HepG2 (cell line): ENCODE results near the gene RAB1B. TPM values are rescaled to one million over a fixed set of nuclear protein-coding genes. Genes with fewer than 3 reads are reported as not detected.

Experiments used
- ATAC-seq: fragments of 200-7000 bp; cut with Tn5 transposase; 3 replicates; pipeline ENCODE4 v1.9.1; 2020; ENCODE audit warnings: mild to moderate bottlenecking, moderate library complexity
- BruUV-seq: library from RNA; stranded (reverse); fragments of 400-500 nt; replicated peaks from 2 replicates; lab custom pipeline; 2021; lab: Mats Ljungman, UMichigan
- CTCF ChIA-PET: fragments of 300-600 bp; formaldehyde crosslinking; extraction: SDS; loops from one replicate; lab custom pipeline; 2021; ENCODE audit warnings: low total read pairs, inconsistent platforms, low intra/inter-chr PET ratio; lab: Yijun Ruan, JAX
- POLR2A ChIA-PET: fragments of 350-600 bp; sonication (Branson Sonifier 250); formaldehyde crosslinking; loops from one replicate; lab custom pipeline; 2020; ENCODE audit warnings: antibody characterized with exemption, inconsistent platforms; lab: Yijun Ruan, JAX
- DNase-seq: peaks from one replicate; pipeline ENCODE4 v3.0.0-alpha.2; 2015; ENCODE audit warnings: low spot score
- FAIRE-seq: peaks from 3 replicates; lab custom pipeline; 2011; peaks lifted over from hg19 to GRCh38; lab: Jason Lieb, UNC
- H2AFZ ChIP-seq: one replicate; pipeline ENCODE4 v1.6.1; 2011; ENCODE audit warnings: low read length, inconsistent platforms
- H3K27ac ChIP-seq: fragments of 300-600 bp; 3 replicates; pipeline ENCODE4 v1.8.0; 2011; ENCODE audit warnings: mixed run types, mild to moderate bottlenecking, mixed read lengths, low read length, inconsistent platforms; ENCODE audit not compliant: insufficient read depth; ENCODE audit errors: extremely low read length
- H3K27me3 ChIP-seq, 2 experiments: fragments of 200-600 bp in 1 of 2; 2 replicates in 1 of 2; 3 replicates in 1 of 2; pipeline versions ENCODE4 v1.6.0 to v1.8.0; 2011; ENCODE audit warnings: low read length in 2 of 2, mild to moderate bottlenecking in 2 of 2, moderate library complexity in 2 of 2, inconsistent platforms in 1 of 2; ENCODE audit not compliant: insufficient read depth in 2 of 2, control insufficient read depth in 1 of 2
- H3K36me3 ChIP-seq, 2 experiments: fragments of 200-600 bp in 1 of 2; replicated peaks in 1 of 2; 2 replicates in 1 of 2; 3 replicates in 1 of 2; pipeline versions ENCODE4 v1.5.1 to v1.8.0; 2011; ENCODE audit warnings: low read length in 2 of 2, inconsistent platforms in 1 of 2; ENCODE audit not compliant: insufficient read depth in 2 of 2, control insufficient read depth in 1 of 2
- H3K4me1 ChIP-seq: 2 replicates; pipeline ENCODE4 v1.5.1; 2012; ENCODE audit warnings: low read length, inconsistent platforms; ENCODE audit not compliant: insufficient read depth
- H3K4me2 ChIP-seq: 2 replicates; pipeline ENCODE4 v1.6.0; 2011; ENCODE audit warnings: low read depth, low read length, inconsistent platforms
- H3K4me3 ChIP-seq, 3 experiments: fragments of 200-600 bp in 1 of 3; sonication (generic), shearing (Covaris generic) in 1 of 3; replicated peaks in 1 of 3; 2 replicates each; pipeline ENCODE4 v1.5.1; 2011 to 2016; ENCODE audit warnings: low read length in 3 of 3, inconsistent platforms in 2 of 3, low read depth in 2 of 3, mild to moderate bottlenecking in 2 of 3, control low read depth in 1 of 3, mixed read lengths in 1 of 3; ENCODE audit not compliant: insufficient read depth in 1 of 3
- H3K79me2 ChIP-seq: one replicate; pipeline ENCODE4 v1.6.1; 2011; ENCODE audit warnings: low read length, inconsistent platforms; ENCODE audit not compliant: insufficient read depth
- H3K9ac ChIP-seq: 2 replicates; pipeline ENCODE4 v1.6.0; 2011; ENCODE audit warnings: mild to moderate bottlenecking, low read depth, low read length, inconsistent platforms; ENCODE audit not compliant: insufficient read depth
- H3K9me3 ChIP-seq: 2 replicates; pipeline ENCODE4 v1.5.1; 2012; ENCODE audit warnings: mild to moderate bottlenecking, low read length
- H4K20me1 ChIP-seq: 2 replicates; pipeline ENCODE4 v1.6.0; 2011; ENCODE audit warnings: inconsistent platforms, mild to moderate bottlenecking, low read length, moderate library complexity; ENCODE audit not compliant: insufficient read depth
- BCL3 ChIP-seq: sonication (generic); formaldehyde crosslinking; IDR thresholded peaks from 2 replicates; pipeline ENCODE4 v1.5.1; 2020; ENCODE audit warnings: mild to moderate bottlenecking, missing genetic modification reagents, moderate library complexity
- FLYWCH1 ChIP-seq: sonication (generic); formaldehyde crosslinking; IDR thresholded peaks from 2 replicates; pipeline ENCODE4 v1.8.1; 2023; ENCODE audit warnings: mild to moderate bottlenecking, missing genetic modification reagents
- KLF12 ChIP-seq: sonication (generic); formaldehyde crosslinking; IDR thresholded peaks from 2 replicates; pipeline ENCODE4 v1.4.0; 2020; ENCODE audit warnings: missing genetic modification reagents, borderline replicate concordance
- KLF13 ChIP-seq: sonication (generic); formaldehyde crosslinking; IDR thresholded peaks from 2 replicates; pipeline ENCODE4 v1.4.0; 2020; ENCODE audit warnings: mild to moderate bottlenecking, missing genetic modification reagents
- MAFK ChIP-seq, 2 experiments: IDR thresholded peaks in 1 of 2; conservative IDR thresholded peaks in 1 of 2; 2 replicates each; pipeline ENCODE4 v1.6.1; 2011; ENCODE audit warnings: improper control_type of control experiment in 2 of 2, low read length in 2 of 2
- NR2C2 ChIP-seq: sonication (generic); formaldehyde crosslinking; IDR thresholded peaks from 2 replicates; pipeline ENCODE4 v1.4.0; 2020; ENCODE audit warnings: missing genetic modification reagents, mild to moderate bottlenecking, moderate library complexity, borderline replicate concordance
- NR2F2 ChIP-seq: IDR thresholded peaks from 2 replicates; pipeline ENCODE4 v1.6.1; 2012; ENCODE audit warnings: low read depth, inconsistent platforms, borderline replicate concordance
- PBX3 ChIP-seq: sonication (generic); formaldehyde crosslinking; IDR thresholded peaks from 2 replicates; pipeline ENCODE4 v1.8.1; 2023; ENCODE audit warnings: missing genetic modification reagents, inconsistent platforms, borderline replicate concordance
- RFX3 ChIP-seq: IDR thresholded peaks from 2 replicates; pipeline ENCODE4 v1.6.1; 2016; ENCODE audit warnings: missing biosample characterization, missing genetic modification reagents
- SRSF1 ChIP-seq: fragments of 200-400 bp; formaldehyde crosslinking; optimal IDR thresholded peaks from 2 replicates; pipeline ENCODE3; 2017; ENCODE audit warnings: mild to moderate bottlenecking, low read depth, low read length, moderate library complexity
- ZIK1 ChIP-seq: sonication (generic); formaldehyde crosslinking; IDR thresholded peaks from 2 replicates; pipeline ENCODE4 v1.5.0; 2020; ENCODE audit warnings: mild to moderate bottlenecking, low read depth, missing genetic modification reagents, borderline replicate concordance
- ZNF121 ChIP-seq: sonication (generic); formaldehyde crosslinking; IDR thresholded peaks from 2 replicates; pipeline ENCODE4 v1.5.0; 2020; ENCODE audit warnings: mild to moderate bottlenecking, missing genetic modification reagents
- ZNF296 ChIP-seq: sonication (generic); formaldehyde crosslinking; conservative IDR thresholded peaks from 2 replicates; pipeline ENCODE4 v1.5.0; 2020; ENCODE audit warnings: mild to moderate bottlenecking, missing genetic modification reagents
- ZNF33B ChIP-seq: sonication (generic); formaldehyde crosslinking; IDR thresholded peaks from 2 replicates; pipeline ENCODE4 v1.5.1; 2020; ENCODE audit warnings: mild to moderate bottlenecking, missing genetic modification reagents
- ZNF460 ChIP-seq: sonication (generic); formaldehyde crosslinking; IDR thresholded peaks from 2 replicates; pipeline ENCODE4 v1.5.1; 2020; ENCODE audit warnings: missing genetic modification reagents, mild to moderate bottlenecking, borderline replicate concordance
- ZNF652 ChIP-seq: IDR thresholded peaks from 2 replicates; pipeline ENCODE4 v1.6.1; 2016; ENCODE audit warnings: low read depth, borderline replicate concordance
- ZNF720 ChIP-seq: sonication (generic); formaldehyde crosslinking; IDR thresholded peaks from 2 replicates; pipeline ENCODE4 v1.4.0; 2020; ENCODE audit warnings: missing genetic modification reagents
- ZNF737 ChIP-seq: sonication (generic); formaldehyde crosslinking; IDR thresholded peaks from 2 replicates; pipeline ENCODE4 v1.5.0; 2020; ENCODE audit warnings: missing genetic modification reagents, mild to moderate bottlenecking, borderline replicate concordance
- ZNF773 ChIP-seq: sonication (generic); formaldehyde crosslinking; IDR thresholded peaks from 2 replicates; pipeline ENCODE4 v1.4.0; 2020; ENCODE audit warnings: missing genetic modification reagents, borderline replicate concordance
- ZSCAN21 ChIP-seq: sonication (generic); formaldehyde crosslinking; IDR thresholded peaks from 2 replicates; pipeline ENCODE4 v1.8.0; 2022; ENCODE audit warnings: mild to moderate bottlenecking, missing genetic modification reagents, moderate library complexity, borderline replicate concordance
- WGBS: methylation state at CpG from one replicate; pipeline ENCODE4 v1.1.6; 2017; ENCODE audit warnings: low lambda C conversion rate; 5-methylcytosine and 5-hydroxymethylcytosine counted together
- in situ Hi-C: cut with HindIII; loops from 2 replicates; pipeline ENCODE4 v1.10.0; 2017; ENCODE audit warnings: low pct_unique_long_range_greater_than_20kb; ENCODE audit not compliant: extremely low pct_ligation_motif_present
- intact Hi-C: fragments of 100-400 bp; cut with micrococcal nuclease; formaldehyde crosslinking; loops from one replicate; pipeline ENCODE4 v1.10.0; 2022; ENCODE audit not compliant: unreplicated experiment
- polyA plus RNA-seq, 8 experiments: library from polyadenylated mRNA; depleted of rRNA in 3 of 8; stranded (reverse) in 7 of 8; unstranded in 1 of 8; fragments of >200 nt; fragmentation: Illumina TruSeq in 4 of 8; extraction: Trizol in 4 of 8; gene quantifications; 2 replicates each; pipeline versions ENCODE4 v1.2.1 to v1.2.3, GENCODE V29; 2011 to 2016; ENCODE audit warnings: low read depth in 4 of 8, missing spikeins in 1 of 8, mixed read lengths in 1 of 8; ENCODE audit not compliant: insufficient read depth in 1 of 8
- total RNA-seq, 5 experiments: library from RNA; depleted of rRNA; stranded (reverse); fragments of >200 nt; fragmentation: Illumina TruSeq; extraction: Trizol; gene quantifications; 2 replicates each; pipeline ENCODE4 v1.2.3, GENCODE V29; 2016; ENCODE audit warnings: low read depth in 1 of 5
- TF ChIP-seq, protein P1 (sequence below): sonication (generic); formaldehyde crosslinking; IDR thresholded peaks from 2 replicates; pipeline ENCODE4 v1.8.0; 2022; ENCODE audit warnings: mild to moderate bottlenecking, missing genetic modification reagents, moderate library complexity

RAB1B gene
- total and polyA plus RNA-seq, 2 of the 13 experiments (the other 11 are each of a cell fraction or from before 2014, with no cell fraction given) = 77.9 to 87.9 TPM

GRCh38 chr11:66311470-66311964, 43.1 kb downstream of the RAB1B start:
- DNase-seq = no peak
- peak overlapping the region; percentile 72 for H3K9ac ChIP-seq
- in situ Hi-C loops = no loop called here
- TF ChIP-seq SRSF1 (no peak), ZIK1 (CRISPR knock-in tag) (no peak), ZNF652 (CRISPR knock-in tag) (no peak), ZNF121 (CRISPR knock-in tag) (no peak), FLYWCH1 (CRISPR knock-in tag) (no peak), NR2F2 (0 out of 2 replicates have a peak, but pooled peaks have one; percentile 18), ZNF773 (CRISPR knock-in tag) (no peak), PBX3 (CRISPR knock-in tag) (no peak), KLF13 (CRISPR knock-in tag) (0 out of 2 replicates have a peak, but pooled peaks have one; percentile 12), ZNF460 (CRISPR knock-in tag) (no peak), BCL3 (no peak), RFX3 (no peak), NR2C2 (CRISPR knock-in tag) (no peak), ZNF720 (no peak), ZNF33B (CRISPR knock-in tag) (no peak), ZNF737 (CRISPR knock-in tag) (0 out of 2 replicates have a peak, but pooled peaks have one; percentile 49), KLF12 (CRISPR knock-in tag) (no peak), MAFK (conservative IDR thresholded peaks at IDR 0.05 in 1 of 2, IDR thresholded peaks at IDR 0.05 in 1 of 2; ENCODE audit: low read length in 2 of 2) (no peak), ZNF296 (CRISPR knock-in tag) (0 out of 2 replicates have a peak, but pooled peaks have one; percentile 30), ZSCAN21 (CRISPR knock-in tag) (no peak)
- TF ChIP-seq, protein P1, sequence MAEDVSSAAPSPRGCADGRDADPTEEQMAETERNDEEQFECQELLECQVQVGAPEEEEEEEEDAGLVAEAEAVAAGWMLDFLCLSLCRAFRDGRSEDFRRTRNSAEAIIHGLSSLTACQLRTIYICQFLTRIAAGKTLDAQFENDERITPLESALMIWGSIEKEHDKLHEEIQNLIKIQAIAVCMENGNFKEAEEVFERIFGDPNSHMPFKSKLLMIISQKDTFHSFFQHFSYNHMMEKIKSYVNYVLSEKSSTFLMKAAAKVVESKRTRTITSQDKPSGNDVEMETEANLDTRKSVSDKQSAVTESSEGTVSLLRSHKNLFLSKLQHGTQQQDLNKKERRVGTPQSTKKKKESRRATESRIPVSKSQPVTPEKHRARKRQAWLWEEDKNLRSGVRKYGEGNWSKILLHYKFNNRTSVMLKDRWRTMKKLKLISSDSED = no peak

More at GRCh38 chr11:66311470-66311964, 43.1 kb downstream of the RAB1B start:
- Histone ChIP-seq H3K4me1 (peaks cover 38% of the 10 kb centered on the region), H3K4me3 (peak overlapping the region; percentile 57 to 78 (median 59); a peak in 5 of 6 replicates), H2AFZ (peak overlapping the region; percentile 94), H3K27me3 (peaks cover 0 to 3% of the 10 kb centered on the region in 2 experiments; a peak in 1 of 5 replicates), H3K36me3 (no peaks in the 10 kb centered on the region), H3K9me3 (no peaks in the 10 kb centered on the region), H3K4me2 (peak overlapping the region; percentile 97), H4K20me1 (no peaks in the 10 kb centered on the region), H3K27ac (peak overlapping the region; percentile 97), H3K79me2 (no peaks in the 10 kb centered on the region)
- ChIA-PET CTCF (interaction anchor here (1.2 to 4.2 kb wide), 7 partner anchors 10 to 78 kb away, joined by 3 to 68 read pairs (median 4); partner anchors contain the start of gene RIN1), POLR2A (interaction anchor here (0.5 to 5.2 kb wide), 19 partner anchors 9 to 769 kb away, joined by 3 to 121 read pairs (median 13); partner anchors contain the start of genes B4GAT1, MRPL11, RBM14 and RBM4)
- BruUV-seq = no TSS peak
- no peak for FAIRE-seq
- intact Hi-C loops = loop anchor here (1.0 to 10.0 kb wide), 3 partner anchors 17 to 89 kb away; no protein-coding TSS in a partner anchor
- 49% methylated on average over 4 of the region's 26 CpGs for WGBS
- ATAC-seq = peak; percentile 5
